ENCODE data around the gene CACNA1H. TPM values are rescaled to one million over a fixed set of nuclear protein-coding genes. Genes with fewer than 3 reads are reported as not detected.

Gene CACNA1H
- total and polyA plus RNA-seq, 2 of the 4 experiments (the other 2 are of a cell fraction) = 1.6 to 5.8 TPM

DNA sequence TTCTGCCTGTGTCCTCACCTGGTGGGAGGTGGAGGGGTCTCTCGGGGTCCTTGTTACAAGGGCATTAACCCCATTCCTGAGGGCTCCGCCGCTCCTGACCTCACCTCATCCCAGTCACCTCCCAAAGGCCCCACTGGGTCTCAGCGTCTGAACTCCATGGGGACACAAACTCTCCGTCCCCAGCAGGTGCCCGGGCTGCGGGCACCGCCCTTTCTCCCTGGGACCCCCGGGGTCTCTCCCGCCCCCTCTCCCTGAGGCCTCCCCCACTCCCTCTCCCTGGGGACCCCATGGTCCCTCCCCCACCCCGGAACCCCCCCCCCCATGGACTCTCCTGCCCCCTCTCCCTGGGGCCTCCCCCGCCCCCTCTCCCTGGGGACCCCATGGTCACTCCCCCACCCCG lies 24.8 kb downstream of the CACNA1H start:
- no peak overlapping the region for H4K91ac ChIP-seq (ENCODE audit: insufficient read depth, low read depth, low read length)
- no peak overlapping the region for H3K4me3 ChIP-seq (ENCODE audit: insufficient read depth, low read depth, low read length)
- POLR2A ChIA-PET (ENCODE audit: unreplicated experiment) = no interaction called here
- H2AK9ac ChIP-seq (replicated peaks; ENCODE audit: low read depth, low read length, poor library complexity) = no peak overlapping the region
- H3K14ac ChIP-seq (replicated peaks; ENCODE audit: low read depth, low read length) = no peak overlapping the region
- H4K8ac ChIP-seq (ENCODE audit: low read depth in 2 of 2, low read length in 2 of 2) = no peak overlapping the region
- in situ Hi-C loops (cut with MboI; ENCODE audit: low sequenced_read_pairs) = no loop called here
- intact Hi-C loops (cut with micrococcal nuclease) = no loop called here
- CTCF ChIA-PET = no interaction called here
- no peak overlapping the region for H2BK20ac ChIP-seq (ENCODE audit: low read depth, low read length)
- H2AK5ac ChIP-seq (ENCODE audit: low read depth, low read length) = no peak overlapping the region
- no peak overlapping the region for H2BK15ac ChIP-seq (ENCODE audit: low read depth, low read length)
- no peaks in the 10 kb centered on the region for H3K36me3 ChIP-seq (ENCODE audit: control insufficient read depth, insufficient read depth, low read length)
- peaks cover 10% of the 10 kb centered on the region for H3K9me1 ChIP-seq (ENCODE audit: insufficient read depth, low read length)
- TF ChIP-seq MAFK (IDR thresholded peaks at IDR 0.05; ENCODE audit: low read depth, low read length) = no peak
- no peak for TF ChIP-seq MXI1 (IDR thresholded peaks at IDR 0.05; ENCODE audit: borderline replicate concordance, low read depth, low read length)
- no peak for TF ChIP-seq POLR2A (IDR thresholded peaks at IDR 0.05; ENCODE audit: low read depth, low read length)
- TF ChIP-seq SMC3 (IDR thresholded peaks at IDR 0.05; ENCODE audit: low read depth, low read length) = no peak
- no peak for TF ChIP-seq MAZ (IDR thresholded peaks at IDR 0.05; ENCODE audit: borderline replicate concordance, low read depth, low read length)
- no peak for TF ChIP-seq CEBPB (IDR thresholded peaks at IDR 0.05; ENCODE audit: low read depth, low read length)
- TF ChIP-seq NFE2L2 (IDR thresholded peaks at IDR 0.05; ENCODE audit: low read depth, low read length) = no peak
- TF ChIP-seq, protein P1, sequence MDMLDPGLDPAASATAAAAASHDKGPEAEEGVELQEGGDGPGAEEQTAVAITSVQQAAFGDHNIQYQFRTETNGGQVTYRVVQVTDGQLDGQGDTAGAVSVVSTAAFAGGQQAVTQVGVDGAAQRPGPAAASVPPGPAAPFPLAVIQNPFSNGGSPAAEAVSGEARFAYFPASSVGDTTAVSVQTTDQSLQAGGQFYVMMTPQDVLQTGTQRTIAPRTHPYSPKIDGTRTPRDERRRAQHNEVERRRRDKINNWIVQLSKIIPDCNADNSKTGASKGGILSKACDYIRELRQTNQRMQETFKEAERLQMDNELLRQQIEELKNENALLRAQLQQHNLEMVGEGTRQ (IDR thresholded peaks at IDR 0.05; ENCODE audit: low read depth, low read length) = no peak
- no peak for TF ChIP-seq FOS (IDR thresholded peaks at IDR 0.05; ENCODE audit: low read depth, low read length)
- no peak for TF ChIP-seq RCOR1 (IDR thresholded peaks at IDR 0.05; ENCODE audit: insufficient replicate concordance, low read length)
- no peak for TF ChIP-seq RFX5 (IDR thresholded peaks at IDR 0.05; ENCODE audit: low read depth, low read length)
- TF ChIP-seq, protein P2, sequence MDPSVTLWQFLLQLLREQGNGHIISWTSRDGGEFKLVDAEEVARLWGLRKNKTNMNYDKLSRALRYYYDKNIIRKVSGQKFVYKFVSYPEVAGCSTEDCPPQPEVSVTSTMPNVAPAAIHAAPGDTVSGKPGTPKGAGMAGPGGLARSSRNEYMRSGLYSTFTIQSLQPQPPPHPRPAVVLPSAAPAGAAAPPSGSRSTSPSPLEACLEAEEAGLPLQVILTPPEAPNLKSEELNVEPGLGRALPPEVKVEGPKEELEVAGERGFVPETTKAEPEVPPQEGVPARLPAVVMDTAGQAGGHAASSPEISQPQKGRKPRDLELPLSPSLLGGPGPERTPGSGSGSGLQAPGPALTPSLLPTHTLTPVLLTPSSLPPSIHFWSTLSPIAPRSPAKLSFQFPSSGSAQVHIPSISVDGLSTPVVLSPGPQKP (IDR thresholded peaks at IDR 0.05; ENCODE audit: borderline replicate concordance, low read depth, low read length) = no peak
- TF ChIP-seq, protein P3, sequence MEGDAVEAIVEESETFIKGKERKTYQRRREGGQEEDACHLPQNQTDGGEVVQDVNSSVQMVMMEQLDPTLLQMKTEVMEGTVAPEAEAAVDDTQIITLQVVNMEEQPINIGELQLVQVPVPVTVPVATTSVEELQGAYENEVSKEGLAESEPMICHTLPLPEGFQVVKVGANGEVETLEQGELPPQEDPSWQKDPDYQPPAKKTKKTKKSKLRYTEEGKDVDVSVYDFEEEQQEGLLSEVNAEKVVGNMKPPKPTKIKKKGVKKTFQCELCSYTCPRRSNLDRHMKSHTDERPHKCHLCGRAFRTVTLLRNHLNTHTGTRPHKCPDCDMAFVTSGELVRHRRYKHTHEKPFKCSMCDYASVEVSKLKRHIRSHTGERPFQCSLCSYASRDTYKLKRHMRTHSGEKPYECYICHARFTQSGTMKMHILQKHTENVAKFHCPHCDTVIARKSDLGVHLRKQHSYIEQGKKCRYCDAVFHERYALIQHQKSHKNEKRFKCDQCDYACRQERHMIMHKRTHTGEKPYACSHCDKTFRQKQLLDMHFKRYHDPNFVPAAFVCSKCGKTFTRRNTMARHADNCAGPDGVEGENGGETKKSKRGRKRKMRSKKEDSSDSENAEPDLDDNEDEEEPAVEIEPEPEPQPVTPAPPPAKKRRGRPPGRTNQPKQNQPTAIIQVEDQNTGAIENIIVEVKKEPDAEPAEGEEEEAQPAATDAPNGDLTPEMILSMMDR (conservative IDR thresholded peaks at IDR 0.05; ENCODE audit: low read depth, low read length) = no peak
- TF ChIP-seq RAD21 (IDR thresholded peaks at IDR 0.05; ENCODE audit: low read length) = no peak
- TF ChIP-seq BHLHE40 (IDR thresholded peaks at IDR 0.05; ENCODE audit: low read depth, low read length) = no peak
- no peak for TF ChIP-seq CHD1 (IDR thresholded peaks at IDR 0.05; ENCODE audit: low read depth, low read length)
- H2BK120ac ChIP-seq (ENCODE audit: low read depth, low read length) = no peak overlapping the region
- H3K4me2 ChIP-seq (ENCODE audit: low read depth, low read length) = no peak overlapping the region
- no peak overlapping the region for H3K27ac ChIP-seq (ENCODE audit: insufficient read depth, low read length)
- H3K4ac ChIP-seq (ENCODE audit: low read depth, low read length) = no peak overlapping the region
- no peak overlapping the region for H3K23ac ChIP-seq (ENCODE audit: low read depth, low read length)
- no peaks in the 10 kb centered on the region for H3K79me1 ChIP-seq (ENCODE audit: low read depth in 1 of 2, low read length in 2 of 2)
- no peak for DNase-seq
- H4K5ac ChIP-seq (ENCODE audit: low read depth, low read length) = no peak overlapping the region
- H3K9ac ChIP-seq (ENCODE audit: low read depth, low read length) = no peak overlapping the region
- H3K9me3 ChIP-seq (ENCODE audit: control insufficient read depth, insufficient read depth, low read length) = no peaks in the 10 kb centered on the region
- no peak overlapping the region for H2BK5ac ChIP-seq (ENCODE audit: low read depth, low read length, poor library complexity, severe bottlenecking)
- ATAC-seq (ENCODE audit: low read depth) = no peak
- H3K18ac ChIP-seq (ENCODE audit: low read depth, low read length) = no peak overlapping the region
- H3K56ac ChIP-seq (ENCODE audit: extremely low read depth, insufficient read depth, low read length) = no peak overlapping the region
- peaks cover 24% of the 10 kb centered on the region for H3K4me1 ChIP-seq (ENCODE audit: control insufficient read depth, insufficient read depth, low read length)
- no CpG with 5 or more reads among the region's 13 CpGs for WGBS, 2 experiments (ENCODE audit: extremely low coverage in 2 of 2, insufficient read length in 1 of 2)
- no peak overlapping the region for H2AFZ ChIP-seq (replicated peaks; ENCODE audit: low read length, poor library complexity)
- no TSS peak for BruUV-seq (replicated peaks)
- dilution Hi-C loops (cut with HindIII; ENCODE audit: low sequenced_read_pairs, unreplicated experiment) = no loop called here
- H4K20me1 ChIP-seq (ENCODE audit: insufficient read depth, low read length) = no peaks in the 10 kb centered on the region; the same call in 1 of the 2 replicates
- no peaks in the 10 kb centered on the region for H3K27me3 ChIP-seq (ENCODE audit: control insufficient read depth, insufficient read depth, low read length)
